ENCODE data around the gene CYP27C1. TPM values are rescaled to one million over a fixed set of nuclear protein-coding genes. Genes with fewer than 3 reads are reported as not detected.
"Not testable (repeated sequence)": the region's sequence is repeated elsewhere in the genome, so short reads cannot be mapped to it uniquely, and the experiment has no call there.

Gene CYP27C1
- total and polyA plus RNA-seq, 10 of the 15 experiments (the other 5 are each of a cell fraction or from before 2014, with no cell fraction given) = not detected

- BruUV-seq (replicated peaks) = no TSS peak
- H3K79me2 ChIP-seq (ENCODE audit: control insufficient read depth, insufficient read depth, low read length) = no peaks in the 10 kb centered on the region
- no peak for ATAC-seq
- H2AFZ ChIP-seq (ENCODE audit: control insufficient read depth, low read depth, low read length) = no peak overlapping the region
- H3K4me1 ChIP-seq (ENCODE audit: control insufficient read depth, insufficient read depth, low read length) = no peaks in the 10 kb centered on the region
- WGBS (ENCODE audit: insufficient coverage, insufficient replicate concordance, low lambda C conversion rate, missing lambda C conversion rate) = 48% methylated on average over 3 of the region's 3 CpGs
- TF ChIP-seq SMAD5 (IDR thresholded peaks at IDR 0.05; ENCODE audit: low read depth) = no peak
- H3K4me2 ChIP-seq (ENCODE audit: control insufficient read depth, insufficient read depth) = no peak overlapping the region
- no peak overlapping the region for H3K9ac ChIP-seq (ENCODE audit: control insufficient read depth, insufficient read depth, low read length)
- intact Hi-C loops (cut with micrococcal nuclease; ENCODE audit: unreplicated experiment) (no loop called here), in situ Hi-C loops (cut with MboI) (no loop called here)
- no peak for DNase-seq (ENCODE audit: low read depth, low spot score)
- H4K20me1 ChIP-seq (ENCODE audit: control insufficient read depth, insufficient read depth) = no peaks in the 10 kb centered on the region
- no peak overlapping the region for H3K27ac ChIP-seq (ENCODE audit: control insufficient read depth, insufficient read depth)
- H3K9me3 ChIP-seq (replicated peaks; ENCODE audit: control insufficient read depth, insufficient read depth, low read length) = no peaks in the 10 kb centered on the region
- ChIA-PET RAD21 (ENCODE audit: unreplicated experiment) (no interaction called here), SMC1A (ENCODE audit: uncharacterized antibody, unreplicated experiment) (no interaction called here), CTCF (interaction anchor here (0.6 kb wide), 1 partner anchor 48 kb away, joined by 3 read pairs; no protein-coding TSS in a partner anchor), POLR2A (no interaction called here)
- no peak for FAIRE-seq
- H3K4me3 ChIP-seq = no peak overlapping the region
- no peaks in the 10 kb centered on the region for H3K36me3 ChIP-seq (ENCODE audit: control insufficient read depth in 2 of 2, insufficient read depth in 2 of 2, low read length in 1 of 2)
- no peaks in the 10 kb centered on the region; a peak in 1 of 4 replicates for H3K27me3 ChIP-seq (replicated peaks in 1 of 2; ENCODE audit: control insufficient read depth in 2 of 2, insufficient read depth in 2 of 2, low read length in 1 of 2)
Observed at GRCh38 chr2:127163921-127164320, 56.2 kb downstream of the CYP27C1 start.

GRCh38 chr2:127163090-127163406, 57.1 kb downstream of the CYP27C1 start:
- CTCF ChIA-PET; ATAC-seq; H3K9me3 ChIP-seq (replicated peaks; ENCODE audit: control insufficient read depth, insufficient read depth, low read length); H2AFZ ChIP-seq (ENCODE audit: control insufficient read depth, low read depth, low read length); in situ Hi-C loops (cut with MboI); H3K36me3 ChIP-seq (ENCODE audit: control insufficient read depth in 2 of 2, insufficient read depth in 2 of 2, low read length in 1 of 2); H3K4me2 ChIP-seq (ENCODE audit: control insufficient read depth, insufficient read depth); H3K9ac ChIP-seq (ENCODE audit: control insufficient read depth, insufficient read depth, low read length); H3K27ac ChIP-seq (ENCODE audit: control insufficient read depth, insufficient read depth); H4K20me1 ChIP-seq (ENCODE audit: control insufficient read depth, insufficient read depth); H3K27me3 ChIP-seq (replicated peaks in 1 of 2; ENCODE audit: control insufficient read depth in 2 of 2, insufficient read depth in 2 of 2, low read length in 1 of 2); RAD21 ChIA-PET (ENCODE audit: unreplicated experiment); DNase-seq (ENCODE audit: low read depth, low spot score); BruUV-seq (replicated peaks); H3K4me1 ChIP-seq (ENCODE audit: control insufficient read depth, insufficient read depth, low read length); POLR2A ChIA-PET; intact Hi-C loops (cut with micrococcal nuclease; ENCODE audit: unreplicated experiment); H3K79me2 ChIP-seq (ENCODE audit: control insufficient read depth, insufficient read depth, low read length); SMC1A ChIA-PET (ENCODE audit: uncharacterized antibody, unreplicated experiment); H3K4me3 ChIP-seq; FAIRE-seq: not testable (repeated sequence)
- 30% methylated on average over 7 of the region's 7 CpGs for WGBS (ENCODE audit: insufficient coverage, insufficient replicate concordance, low lambda C conversion rate, missing lambda C conversion rate)
